SHP77 (cell line): ENCODE results near the gene PDCD1LG2.
"Not testable (repeated sequence)": the region's sequence is repeated elsewhere in the genome, so short reads cannot be mapped to it uniquely, and the experiment has no call there.

Experiments
- DNase-seq, 2 experiments: peaks; one replicate each; lab custom pipeline; 2025; lab: John Stamatoyannopoulos, UW

PDCD1LG2 gene

DNA sequence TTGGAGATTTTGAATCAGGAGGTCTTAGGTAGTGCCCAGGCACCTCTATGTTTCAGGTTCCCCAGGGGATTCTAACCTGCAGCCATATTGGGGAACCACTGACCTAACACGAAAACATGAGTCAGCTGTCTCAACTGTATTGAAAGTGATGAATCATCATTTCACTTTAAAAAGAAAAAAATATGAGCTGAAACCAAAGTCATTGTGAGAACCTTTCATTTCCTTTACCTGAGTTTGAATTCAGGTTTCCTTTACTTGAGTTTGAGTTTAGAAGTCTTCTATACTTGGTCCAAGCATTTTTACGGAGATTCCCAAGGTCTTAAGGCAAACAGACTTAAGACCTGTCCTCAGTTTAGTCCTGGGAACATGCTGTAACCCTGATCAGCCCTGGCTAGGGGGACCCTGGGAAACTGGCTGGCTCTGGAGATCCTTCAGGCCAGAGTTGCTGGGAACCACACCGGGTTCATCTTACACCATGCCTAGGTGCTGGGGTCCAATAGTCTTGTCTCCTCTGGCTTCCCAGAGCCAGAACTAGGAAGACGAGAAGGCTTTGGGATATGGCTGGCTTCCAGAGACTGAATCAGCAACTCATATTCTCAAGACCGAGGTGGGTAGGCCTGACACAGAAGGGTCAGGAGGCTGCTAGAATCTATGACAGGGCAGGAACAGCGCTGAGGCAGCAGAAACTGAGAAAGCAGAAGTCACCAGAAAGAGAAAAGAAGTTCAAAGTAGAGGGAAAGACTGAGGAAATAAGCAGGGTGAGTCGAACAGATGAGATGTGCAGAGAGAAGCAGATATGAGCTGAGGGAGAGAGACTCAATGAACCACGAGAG lies 16.4 kb upstream of the PDCD1LG2 start:
- no peak for DNase-seq

DNA sequence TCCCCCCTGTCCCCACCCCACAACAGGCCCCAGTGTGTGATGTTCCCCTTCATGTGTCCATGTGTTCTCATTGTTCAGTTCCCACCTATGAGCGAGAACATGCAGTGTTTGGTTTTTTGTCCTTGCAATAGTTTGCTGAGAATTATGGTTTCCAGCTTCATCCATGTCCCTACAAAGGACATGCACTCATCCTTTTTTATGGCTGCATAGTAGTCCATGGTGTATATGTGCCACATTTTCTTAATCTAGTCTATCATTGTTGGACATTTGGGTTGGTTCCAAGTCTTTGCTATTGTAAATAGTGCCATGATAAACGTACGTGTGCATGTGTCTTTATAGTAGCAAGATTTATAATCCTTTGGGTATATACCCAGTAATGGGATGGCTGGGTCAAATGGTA lies 15.6 kb upstream of the PDCD1LG2 start:
- not testable (repeated sequence) for DNase-seq

DNA sequence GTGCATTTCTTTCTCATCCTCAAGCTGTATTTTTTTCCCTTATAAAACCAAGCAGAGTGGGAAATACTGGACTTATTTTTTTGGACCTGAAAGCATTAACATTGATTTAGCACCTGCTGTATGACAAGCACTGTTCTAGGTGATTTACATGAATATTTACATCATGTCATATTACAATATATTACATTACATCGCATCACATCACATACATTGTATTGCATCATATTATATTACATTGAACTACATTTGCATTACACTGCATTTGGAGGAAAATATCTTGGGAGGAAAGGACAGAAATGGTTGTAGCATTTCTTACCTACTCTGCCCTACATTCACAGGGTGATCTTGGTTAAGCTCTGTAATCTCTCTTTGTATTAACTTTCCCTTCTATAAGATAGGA lies 11.2 kb upstream of the PDCD1LG2 start:
- no peak for DNase-seq

DNA sequence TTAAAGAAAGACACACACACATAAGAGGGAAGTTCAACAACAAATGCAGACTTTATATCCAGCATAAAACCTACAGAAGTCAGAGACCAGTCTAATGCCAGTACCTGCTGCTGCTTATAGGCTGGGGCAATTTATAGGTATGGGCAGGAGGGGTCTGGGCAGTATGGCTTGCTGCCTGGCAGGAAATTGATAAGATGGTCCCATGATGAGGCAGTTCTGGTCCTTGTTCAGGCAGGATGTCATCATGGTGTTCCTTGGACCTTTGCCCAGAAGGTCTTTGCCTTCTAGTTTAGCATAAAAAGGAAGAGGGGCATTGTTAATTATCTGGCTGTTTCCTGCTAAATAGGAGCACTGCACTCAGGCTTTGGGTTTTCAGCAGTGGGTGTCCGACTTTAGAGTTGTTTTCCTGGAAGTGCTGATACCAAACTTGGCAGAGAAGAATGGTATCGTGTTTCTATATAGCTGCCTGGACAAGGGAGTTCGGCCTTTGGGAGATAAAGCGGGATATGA lies 10.4 kb upstream of the PDCD1LG2 start:
- DNase-seq, result no peak

DNA sequence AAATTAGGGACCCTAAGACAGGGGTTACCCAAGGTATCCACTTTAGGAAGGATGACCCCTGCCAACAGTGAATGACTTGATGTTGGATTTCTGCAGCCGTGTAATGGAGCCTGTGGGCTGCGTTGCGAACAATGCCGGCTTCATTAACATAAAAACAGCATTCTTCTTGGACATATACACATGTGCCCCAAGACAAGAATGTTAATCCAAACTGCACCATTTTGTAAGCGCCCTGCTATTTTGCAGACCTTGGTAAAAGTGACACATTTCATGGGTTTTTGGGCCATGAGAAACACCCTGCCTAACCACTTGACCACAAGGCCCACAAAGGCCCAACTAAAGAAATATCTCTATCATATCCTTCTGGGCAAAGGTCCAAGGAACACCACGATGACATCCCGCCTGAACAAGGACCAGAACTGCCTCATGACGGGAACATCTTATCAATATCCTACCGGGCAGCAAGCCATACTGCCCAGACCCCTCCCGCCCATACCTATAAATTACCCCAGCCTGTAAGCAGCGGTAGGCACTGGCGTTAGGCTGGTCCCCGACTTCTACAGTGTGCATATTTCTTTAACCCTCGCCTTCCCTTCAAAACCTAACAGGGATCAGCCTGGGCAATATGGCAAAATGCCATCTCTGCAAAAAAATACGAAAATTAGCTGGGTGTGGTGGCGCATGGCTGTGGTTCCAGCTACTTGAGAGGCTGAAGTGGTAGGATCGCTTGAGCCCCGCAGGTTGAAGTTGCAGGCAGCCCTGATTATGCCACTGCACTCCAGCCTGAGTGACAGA lies 9.7 kb upstream of the PDCD1LG2 start:
- no peak for DNase-seq

DNA sequence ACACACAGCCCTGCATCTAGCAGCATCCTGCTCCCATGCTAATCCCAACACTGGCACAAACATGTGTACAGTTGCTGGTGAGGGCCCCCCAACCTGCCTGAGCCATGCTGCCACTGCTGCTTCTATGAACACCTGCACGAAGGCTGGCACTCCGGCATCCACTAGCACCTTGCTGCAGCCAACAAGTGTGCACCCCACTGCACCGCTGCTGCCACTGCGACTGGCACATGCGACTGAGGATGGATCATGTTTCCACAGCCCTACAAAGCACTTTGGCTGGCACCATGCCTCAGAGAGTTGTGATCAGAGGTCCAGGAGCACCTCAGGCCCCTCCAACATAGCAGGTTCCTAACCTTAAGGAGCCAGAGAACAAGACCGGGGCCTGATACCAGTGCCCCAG lies 7.8 kb upstream of the PDCD1LG2 start:
- DNase-seq, result no peak

DNA sequence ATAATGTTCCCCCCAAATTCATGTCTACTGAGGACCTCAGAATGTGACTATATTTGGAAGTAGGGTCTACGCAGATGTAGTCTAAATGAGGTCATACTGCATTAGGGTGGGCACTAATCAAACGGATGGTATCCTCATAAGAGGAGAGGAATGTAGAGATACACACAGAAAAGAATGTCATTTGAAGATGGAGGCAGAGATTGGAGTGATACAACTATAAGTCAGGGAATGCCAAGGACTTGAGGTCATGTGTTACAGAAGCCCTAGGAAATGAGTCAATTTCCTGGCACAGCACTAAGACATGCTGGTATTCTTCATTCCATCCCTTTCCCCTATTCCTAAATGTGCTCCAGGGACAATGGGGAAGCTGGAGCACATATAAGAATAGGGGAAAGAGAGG lies 758 bp upstream of the PDCD1LG2 start:
- no peak for DNase-seq

DNA sequence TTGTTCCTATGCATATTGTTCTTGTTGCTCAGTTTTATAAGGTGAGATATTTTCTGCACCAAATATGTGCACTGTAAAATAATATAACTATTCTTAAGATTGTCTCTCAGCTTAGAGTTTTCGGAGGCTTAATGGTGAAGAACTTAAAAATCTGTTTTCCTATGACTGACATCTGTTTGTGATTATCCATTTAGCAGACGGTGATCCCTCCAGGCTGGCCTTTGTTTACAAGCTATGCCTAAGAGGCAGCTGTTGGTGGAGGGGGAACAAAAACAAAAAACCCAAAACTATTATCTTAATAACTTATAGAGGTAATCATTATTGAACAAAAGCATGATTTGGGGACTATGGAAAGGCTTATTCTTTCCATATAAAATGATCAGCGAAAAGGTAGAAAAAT lies 658 bp downstream of the PDCD1LG2 start:
- no peak for DNase-seq

DNA sequence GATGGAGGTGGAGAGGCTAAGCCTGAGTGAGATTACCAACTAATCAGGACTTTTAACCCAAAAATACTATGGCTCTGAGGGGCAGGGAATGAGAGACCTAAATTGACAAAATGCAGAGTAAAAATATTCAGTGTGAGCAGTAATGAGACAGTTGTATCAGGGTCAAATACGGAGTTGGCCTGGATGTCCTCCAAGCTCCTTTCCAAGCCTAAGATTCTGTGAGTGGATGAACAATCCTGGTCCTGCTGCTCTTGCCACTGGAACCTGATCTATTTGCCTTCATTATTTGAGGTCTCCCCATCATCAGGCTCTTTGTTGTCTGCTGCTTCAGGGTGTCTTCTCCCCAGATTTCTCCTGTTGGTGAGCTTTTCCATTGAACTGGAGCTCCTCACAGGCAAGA lies 1.1 kb downstream of the PDCD1LG2 start:
- no peak for DNase-seq

DNA sequence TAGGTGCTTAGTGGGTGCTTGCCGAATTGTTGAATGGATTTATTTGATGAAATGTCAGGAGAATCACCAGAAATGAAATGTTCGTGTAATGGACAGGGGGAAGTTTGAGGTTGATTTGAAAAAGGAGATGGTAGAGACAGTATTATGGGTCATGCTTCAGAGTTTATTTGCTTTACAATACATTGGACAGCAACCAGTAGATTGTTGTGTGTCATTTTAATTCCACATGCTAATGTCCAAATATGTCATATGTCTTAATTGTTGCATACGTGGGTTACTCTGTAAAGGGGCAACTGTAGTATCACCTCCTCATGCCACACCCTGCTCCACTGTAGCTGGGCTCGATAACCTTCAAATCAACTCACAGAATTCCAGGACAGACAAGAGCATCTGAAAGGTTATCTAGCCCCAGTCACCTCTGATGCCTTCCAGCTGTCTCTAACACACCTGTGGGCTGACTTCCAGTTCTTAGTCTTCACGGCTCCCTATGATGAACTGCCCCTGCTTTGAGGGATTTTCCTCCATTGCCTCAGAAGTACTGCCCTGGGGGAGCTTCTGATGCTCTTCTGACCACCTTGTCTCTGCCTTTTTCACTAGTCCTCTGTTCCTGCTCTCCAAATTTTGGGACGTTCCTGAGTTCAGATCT lies 1.7 kb downstream of the PDCD1LG2 start:
- DNase-seq, result no peak

DNA sequence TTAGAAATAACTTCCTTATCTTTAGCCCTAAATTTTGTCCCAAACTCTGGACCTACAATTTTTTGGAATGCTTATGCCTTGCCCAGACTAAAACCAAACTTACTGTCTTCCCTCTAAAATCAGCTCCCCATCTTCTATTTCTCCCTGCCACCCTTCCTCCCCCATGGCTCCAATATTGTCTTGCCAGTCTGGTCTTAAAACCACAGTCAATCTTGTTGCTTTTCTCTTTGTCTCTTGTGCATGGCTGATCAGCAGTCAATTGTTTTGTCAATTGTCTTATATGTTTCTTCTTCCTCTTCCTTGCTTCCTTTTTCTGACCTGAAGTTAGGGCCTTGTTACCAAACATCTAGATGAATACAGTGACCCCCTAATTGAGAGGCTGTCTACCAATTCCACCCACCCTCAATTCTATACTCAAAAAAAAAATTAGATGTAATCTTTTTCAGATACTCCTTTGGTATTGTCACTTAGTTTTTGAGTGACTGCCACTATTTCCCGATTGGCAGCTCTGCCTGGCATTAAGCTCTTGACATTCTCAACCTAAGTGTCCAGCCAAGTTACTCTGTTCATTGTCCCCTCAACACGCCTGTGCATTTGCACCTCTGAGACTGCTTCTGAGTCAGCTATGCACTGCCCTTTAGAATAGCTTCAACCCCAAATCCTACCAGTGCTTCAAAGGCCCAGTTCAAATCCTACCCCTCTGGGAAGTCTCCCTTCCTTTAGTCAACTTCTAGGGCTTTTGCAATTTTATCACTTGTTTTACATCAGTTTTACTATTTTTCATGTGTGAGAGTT lies 2.5 kb downstream of the PDCD1LG2 start:
- no peak for DNase-seq

DNA sequence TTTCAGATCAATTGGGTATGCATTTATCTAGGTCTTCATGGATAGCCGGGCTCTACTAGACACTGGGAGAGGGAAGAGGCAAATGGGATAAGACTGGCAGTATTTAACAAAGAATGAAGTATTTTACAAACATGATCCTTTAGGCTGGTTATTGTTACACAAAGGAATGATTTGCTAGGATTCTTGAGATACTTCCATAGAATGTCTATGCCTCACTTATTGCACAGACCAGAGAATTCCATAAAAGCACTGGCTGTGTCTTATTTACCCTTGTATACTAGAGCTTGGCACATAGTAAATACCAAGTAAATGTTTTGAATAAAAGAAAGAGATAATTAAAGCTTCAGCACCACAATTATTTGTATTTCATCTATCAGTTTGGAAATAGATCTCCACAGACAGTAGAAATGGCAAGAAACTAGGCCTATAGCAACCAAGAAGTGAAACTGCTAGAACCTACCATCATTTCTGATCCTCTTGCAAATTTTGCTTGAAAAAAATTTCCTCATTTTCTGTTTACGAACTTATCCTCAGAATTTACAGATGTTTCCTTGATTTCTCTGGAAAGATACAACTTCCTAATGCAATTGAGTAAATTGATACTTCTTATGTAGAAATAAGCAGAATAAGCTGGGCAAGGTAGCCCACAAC lies 3.8 kb downstream of the PDCD1LG2 start:
- no peak for DNase-seq

DNA sequence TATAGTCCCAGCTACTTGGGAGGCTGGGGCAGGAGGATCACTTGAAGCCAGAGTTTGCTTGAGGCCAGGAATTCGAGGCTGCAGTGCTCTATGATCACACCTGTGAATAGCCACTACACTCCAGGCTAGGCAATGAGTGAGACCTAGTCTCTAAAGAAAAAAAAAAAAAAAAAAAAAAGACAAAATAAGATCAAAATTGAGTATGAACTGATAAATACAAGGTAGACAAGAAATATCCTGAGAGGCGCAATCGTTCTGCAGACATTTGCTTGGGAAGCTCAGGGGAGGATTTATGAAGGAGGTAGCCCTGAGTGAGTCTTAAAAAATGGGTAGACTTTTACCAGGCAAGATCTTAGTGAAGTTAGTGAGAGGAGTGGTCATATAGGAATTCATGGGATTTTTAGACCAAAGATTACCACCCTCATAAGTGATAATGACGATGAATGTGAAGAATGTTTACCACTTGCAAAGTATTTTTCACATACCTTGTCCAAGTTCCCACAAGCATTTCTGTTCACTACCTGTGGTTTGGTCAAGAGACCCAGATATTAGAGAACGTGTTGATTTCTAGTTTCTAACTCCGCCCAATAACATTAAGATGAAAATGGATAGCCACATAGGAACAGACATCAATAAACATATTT lies 4.4 kb downstream of the PDCD1LG2 start:
- DNase-seq, result no peak

DNA sequence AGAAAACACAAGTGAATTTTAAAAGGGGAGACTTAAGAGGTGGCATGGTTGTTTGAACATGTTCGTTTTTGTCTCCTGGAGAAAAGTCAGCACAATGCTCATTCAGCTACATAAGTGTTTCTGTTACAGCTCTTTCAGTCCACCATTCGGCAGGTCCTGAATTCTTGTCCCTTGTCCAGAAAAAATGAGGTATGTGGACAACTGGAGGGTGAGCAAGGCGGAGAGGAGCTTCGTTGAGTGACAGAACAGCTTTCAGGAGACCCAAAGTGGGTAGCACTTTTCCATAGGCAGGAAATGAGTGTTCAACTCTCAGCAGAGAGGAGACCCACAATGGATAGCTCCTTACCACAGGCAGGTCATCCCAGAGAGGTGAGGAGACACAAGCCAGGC lies 4.9 kb downstream of the PDCD1LG2 start:
- DNase-seq, result no peak

DNA sequence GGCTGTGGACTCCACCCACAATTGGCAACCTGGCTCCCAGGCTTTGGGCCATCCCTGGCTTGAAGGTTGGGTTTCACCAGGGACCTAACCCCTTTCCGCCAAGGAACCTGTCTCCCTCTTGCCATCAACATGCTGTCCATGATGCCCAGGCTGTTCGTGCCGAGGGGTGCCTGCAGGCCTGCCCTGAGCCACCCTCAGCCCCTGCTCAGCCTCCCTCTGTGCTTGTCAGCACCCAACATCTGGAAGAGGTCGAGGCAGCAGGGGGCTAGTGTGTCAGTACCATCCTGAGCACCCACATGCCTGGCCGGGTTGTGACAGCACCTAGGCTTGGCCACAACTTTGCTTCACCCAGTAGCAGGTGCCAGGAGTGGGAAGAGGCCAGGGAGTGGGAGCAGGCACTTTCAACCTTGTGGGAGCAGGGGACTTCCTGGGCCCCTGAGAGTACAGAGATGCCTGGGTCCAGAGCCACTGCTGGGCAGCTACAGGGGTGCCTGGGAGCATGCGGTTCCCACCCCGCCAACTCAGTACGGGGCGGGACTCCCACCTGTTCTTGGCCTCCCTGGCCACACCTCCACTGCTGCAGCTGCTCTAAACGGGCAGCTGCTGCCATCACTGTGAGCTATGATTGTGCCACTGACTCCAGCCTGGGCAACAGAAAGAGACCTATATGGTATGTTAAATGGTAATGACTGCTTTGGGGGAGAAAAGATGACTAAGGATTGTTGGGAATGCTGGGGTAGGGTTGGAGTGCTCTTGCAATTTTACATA lies 6.3 kb downstream of the PDCD1LG2 start:
- DNase-seq, result no peak

DNA sequence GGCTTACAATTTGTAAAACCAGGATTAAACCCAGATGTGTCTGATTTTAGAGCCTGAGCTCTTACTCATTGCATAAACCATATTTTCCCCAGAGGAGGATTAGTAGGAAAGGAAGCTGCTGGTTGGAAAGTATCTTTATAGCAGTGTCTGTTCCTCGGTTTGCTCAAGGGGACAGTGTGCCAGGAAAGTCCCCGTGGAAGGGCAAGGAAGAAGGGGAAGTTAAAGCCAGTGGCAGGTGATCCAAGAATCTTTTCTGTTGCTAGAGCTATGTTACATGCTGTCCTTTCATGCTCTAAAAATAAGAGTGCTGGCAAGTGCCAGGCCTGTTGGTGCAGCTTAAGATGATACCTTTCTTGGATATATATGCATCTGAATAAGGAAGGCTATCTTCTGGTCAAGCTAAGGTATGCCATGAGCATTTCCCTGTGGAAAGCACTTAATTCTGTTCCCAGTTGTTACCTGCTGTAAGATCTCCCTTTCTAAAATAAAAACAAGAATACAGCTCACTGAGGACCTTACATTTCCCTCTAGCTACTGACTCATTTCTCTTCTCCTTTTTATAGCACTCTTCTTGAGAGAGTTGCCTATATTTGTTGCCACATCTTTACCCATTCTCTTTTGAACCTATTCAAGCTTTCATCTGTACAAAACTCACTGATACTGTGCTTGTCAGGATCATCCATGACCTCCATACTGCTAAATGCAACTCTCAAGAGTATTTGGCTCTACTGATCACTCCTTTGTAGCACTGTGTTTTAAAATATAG lies 8.0 kb downstream of the PDCD1LG2 start:
- no peak for DNase-seq

DNA sequence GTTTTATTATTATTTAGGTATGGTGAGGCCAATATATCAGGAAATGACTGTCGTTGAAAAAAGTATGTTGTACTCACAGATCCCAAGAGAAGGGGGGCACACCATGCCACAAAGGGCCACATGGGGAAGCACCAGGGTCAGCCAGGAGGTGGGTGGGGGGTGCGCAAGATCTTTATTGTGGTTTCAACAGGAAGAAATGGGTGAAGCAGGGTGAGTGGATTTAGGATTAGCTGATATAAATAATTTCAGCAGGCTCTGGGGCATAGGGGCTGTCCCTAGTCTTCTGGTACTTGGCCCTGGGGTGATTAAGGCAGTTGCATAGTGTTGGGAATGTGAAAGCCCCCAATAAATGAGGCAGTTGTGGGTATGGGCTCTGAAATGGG lies 8.6 kb downstream of the PDCD1LG2 start:
- no peak for DNase-seq

DNA sequence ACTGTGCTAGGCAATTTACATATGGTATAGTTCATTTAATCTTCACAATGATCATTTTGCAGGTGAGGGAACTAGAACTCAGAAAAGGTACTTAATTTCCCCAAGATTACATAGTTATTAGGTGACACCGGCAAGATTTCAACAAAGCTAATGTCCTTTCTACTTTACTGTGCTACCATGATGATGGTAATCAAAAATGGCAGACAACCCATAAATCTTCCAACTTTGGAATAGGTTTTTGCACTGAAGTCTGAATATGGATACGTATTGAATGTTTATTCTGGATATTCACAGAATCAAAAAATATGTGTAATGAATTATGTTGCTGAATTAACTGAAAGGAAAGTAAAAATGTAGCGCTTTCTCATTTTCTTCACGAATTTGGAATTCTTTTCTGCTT lies 13.8 kb downstream of the PDCD1LG2 start:
- no peak for DNase-seq

DNA sequence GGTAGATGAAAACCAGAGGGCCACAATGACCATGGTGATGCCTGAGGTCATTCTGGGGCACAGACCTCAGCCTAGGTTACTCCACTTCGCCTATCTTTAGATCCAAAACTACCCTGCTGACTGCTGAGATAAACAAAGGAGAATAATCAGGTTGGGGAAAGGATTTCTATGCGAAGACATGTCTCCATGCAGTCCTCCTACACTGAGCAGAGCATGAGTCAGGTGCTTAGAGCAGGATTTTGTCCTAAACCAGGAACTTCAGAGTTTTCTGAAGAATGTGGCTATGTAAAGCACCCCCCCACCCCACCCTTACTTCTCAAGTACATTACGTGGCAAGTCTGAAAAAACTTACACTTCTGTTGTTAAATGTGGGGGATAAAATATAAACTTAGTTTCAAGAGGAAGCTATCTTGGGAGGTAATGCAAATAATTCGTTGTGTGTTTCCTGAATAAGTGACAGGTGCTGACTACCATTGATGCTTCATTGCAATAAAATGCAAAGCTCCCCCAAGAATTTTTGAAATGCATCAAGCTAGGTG lies 19.4 kb downstream of the PDCD1LG2 start:
- no peak for DNase-seq
